ENCODE data around the gene DNPH1. TPM values are rescaled to one million over a fixed set of nuclear protein-coding genes. Genes with fewer than 3 reads are reported as not detected.

DNPH1 gene
- total and polyA plus RNA-seq, 9 donors: 20.1 to 32.0 (median 27.1) TPM

- H3K4me1 ChIP-seq (ENCODE audit: control insufficient read depth, insufficient read depth, low read length): no peaks in the 10 kb centered on the region
- H3K27ac ChIP-seq (ENCODE audit: low read length): no peak overlapping the region
- no peak overlapping the region for H3K4me3 ChIP-seq (ENCODE audit: low read length)
- no peaks in the 10 kb centered on the region for H3K27me3 ChIP-seq (ENCODE audit: control insufficient read depth, insufficient read depth, low read length)
- peaks cover 65% of the 10 kb centered on the region for H3K36me3 ChIP-seq (ENCODE audit: control insufficient read depth, insufficient read depth, low read length)
- DNase-seq: no peak
- no CpG with 5 or more reads among the region's 6 CpGs for WGBS (ENCODE audit: insufficient coverage)
- H3K9me3 ChIP-seq (replicated peaks; ENCODE audit: control insufficient read depth, low read depth, low read length): no peaks in the 10 kb centered on the region
Measured at GRCh38 chr6:43200541-43200940, 28.7 kb downstream of the DNPH1 start.

- Histone ChIP-seq H3K4me1 (ENCODE audit: control insufficient read depth, insufficient read depth, low read length) (no peaks in the 10 kb centered on the region), H3K36me3 (ENCODE audit: control insufficient read depth, insufficient read depth, low read length) (peaks cover 61% of the 10 kb centered on the region), H3K9me3 (replicated peaks; ENCODE audit: control insufficient read depth, low read depth, low read length) (no peaks in the 10 kb centered on the region), H3K4me3 (ENCODE audit: low read length) (no peak overlapping the region), H3K27me3 (ENCODE audit: control insufficient read depth, insufficient read depth, low read length) (no peaks in the 10 kb centered on the region), H3K27ac (ENCODE audit: low read length) (no peak overlapping the region)
- DNase-seq: no peak
- 100% methylated on average over 2 of the region's 6 CpGs for WGBS (ENCODE audit: insufficient coverage)
Measured at GRCh38 chr6:43199912-43200311, 29.4 kb downstream of the DNPH1 start.

GRCh38 chr6:43196337-43196736 lies 32.9 kb downstream of the DNPH1 start:
- H3K27me3 ChIP-seq (ENCODE audit: control insufficient read depth, insufficient read depth, low read length): no peaks in the 10 kb centered on the region
- H3K9me3 ChIP-seq (replicated peaks; ENCODE audit: control insufficient read depth, low read depth, low read length): no peaks in the 10 kb centered on the region
- H3K36me3 ChIP-seq (ENCODE audit: control insufficient read depth, insufficient read depth, low read length): peaks cover 62% of the 10 kb centered on the region
- no peak overlapping the region for H3K4me3 ChIP-seq (ENCODE audit: low read length)
- WGBS (ENCODE audit: insufficient coverage): 62% methylated on average over 4 of the region's 5 CpGs
- no peak for DNase-seq
- no peaks in the 10 kb centered on the region for H3K4me1 ChIP-seq (ENCODE audit: control insufficient read depth, insufficient read depth, low read length)
- H3K27ac ChIP-seq (ENCODE audit: low read length): no peak overlapping the region

- Histone ChIP-seq H3K4me1 (ENCODE audit: control insufficient read depth, insufficient read depth, low read length) (no peaks in the 10 kb centered on the region), H3K27ac (ENCODE audit: low read length) (no peak overlapping the region), H3K36me3 (ENCODE audit: control insufficient read depth, insufficient read depth, low read length) (peaks cover 50% of the 10 kb centered on the region), H3K9me3 (replicated peaks; ENCODE audit: control insufficient read depth, low read depth, low read length) (no peaks in the 10 kb centered on the region), H3K4me3 (ENCODE audit: low read length) (no peak overlapping the region), H3K27me3 (ENCODE audit: control insufficient read depth, insufficient read depth, low read length) (no peaks in the 10 kb centered on the region)
- DNase-seq: no peak
- WGBS (ENCODE audit: insufficient coverage): 82% methylated on average over 4 of the region's 5 CpGs
Measured at GRCh38 chr6:43193929-43194328, 35.4 kb downstream of the DNPH1 start.

- WGBS (ENCODE audit: insufficient coverage): 88% methylated on average over 9 of the region's 9 CpGs
- Histone ChIP-seq H3K4me1 (ENCODE audit: control insufficient read depth, insufficient read depth, low read length) (no peaks in the 10 kb centered on the region), H3K27ac (ENCODE audit: low read length) (no peak overlapping the region), H3K36me3 (ENCODE audit: control insufficient read depth, insufficient read depth, low read length) (peaks cover 54% of the 10 kb centered on the region), H3K4me3 (ENCODE audit: low read length) (no peak overlapping the region), H3K9me3 (replicated peaks; ENCODE audit: control insufficient read depth, low read depth, low read length) (no peaks in the 10 kb centered on the region), H3K27me3 (ENCODE audit: control insufficient read depth, insufficient read depth, low read length) (no peaks in the 10 kb centered on the region)
- no peak for DNase-seq
Measured at GRCh38 chr6:43192911-43193310, 36.4 kb downstream of the DNPH1 start.

- no peaks in the 10 kb centered on the region for H3K4me1 ChIP-seq (ENCODE audit: control insufficient read depth, insufficient read depth, low read length)
- H3K9me3 ChIP-seq (replicated peaks; ENCODE audit: control insufficient read depth, low read depth, low read length): no peaks in the 10 kb centered on the region
- no peaks in the 10 kb centered on the region for H3K27me3 ChIP-seq (ENCODE audit: control insufficient read depth, insufficient read depth, low read length)
- WGBS (ENCODE audit: insufficient coverage): 100% methylated on average over 1 of the region's 6 CpGs
- H3K27ac ChIP-seq (ENCODE audit: low read length): no peak overlapping the region
- peaks cover 61% of the 10 kb centered on the region for H3K36me3 ChIP-seq (ENCODE audit: control insufficient read depth, insufficient read depth, low read length)
- DNase-seq: no peak
- no peak overlapping the region for H3K4me3 ChIP-seq (ENCODE audit: low read length)
Measured at GRCh38 chr6:43189776-43190304, 39.4 kb downstream of the DNPH1 start.

- no peaks in the 10 kb centered on the region for H3K4me1 ChIP-seq (ENCODE audit: control insufficient read depth, insufficient read depth, low read length)
- no peaks in the 10 kb centered on the region for H3K9me3 ChIP-seq (replicated peaks; ENCODE audit: control insufficient read depth, low read depth, low read length)
- no peak for DNase-seq
- no peak overlapping the region for H3K4me3 ChIP-seq (ENCODE audit: low read length)
- H3K27me3 ChIP-seq (ENCODE audit: control insufficient read depth, insufficient read depth, low read length): no peaks in the 10 kb centered on the region
- WGBS (ENCODE audit: insufficient coverage): 94% methylated on average over 10 of the region's 10 CpGs
- no peak overlapping the region for H3K27ac ChIP-seq (ENCODE audit: low read length)
- H3K36me3 ChIP-seq (ENCODE audit: control insufficient read depth, insufficient read depth, low read length): peaks cover 66% of the 10 kb centered on the region
Measured at GRCh38 chr6:43188426-43188825, 40.9 kb downstream of the DNPH1 start.

- WGBS (ENCODE audit: insufficient coverage): 94% methylated on average over 6 of the region's 7 CpGs
- H3K4me1 ChIP-seq (ENCODE audit: control insufficient read depth, insufficient read depth, low read length): peaks cover 4% of the 10 kb centered on the region
- peaks cover 61% of the 10 kb centered on the region for H3K36me3 ChIP-seq (ENCODE audit: control insufficient read depth, insufficient read depth, low read length)
Measured at GRCh38 chr6:43187821-43188220, 41.5 kb downstream of the DNPH1 start.

GRCh38 chr6:43186706-43187105 lies 42.6 kb downstream of the DNPH1 start:
- Histone ChIP-seq H3K36me3 (ENCODE audit: control insufficient read depth, insufficient read depth, low read length) (peaks cover 55% of the 10 kb centered on the region), H3K9me3 (replicated peaks; ENCODE audit: control insufficient read depth, low read depth, low read length) (no peaks in the 10 kb centered on the region), H3K27ac (ENCODE audit: low read length) (no peak overlapping the region), H3K27me3 (ENCODE audit: control insufficient read depth, insufficient read depth, low read length) (no peaks in the 10 kb centered on the region), H3K4me3 (ENCODE audit: low read length) (no peak overlapping the region), H3K4me1 (ENCODE audit: control insufficient read depth, insufficient read depth, low read length) (peaks cover 10% of the 10 kb centered on the region)
- WGBS (ENCODE audit: insufficient coverage): 100% methylated on average over 1 of the region's 4 CpGs
- DNase-seq: no peak

More at GRCh38 chr6:43187821-43188220, 41.5 kb downstream of the DNPH1 start:
- Histone ChIP-seq H3K9me3 (replicated peaks; ENCODE audit: control insufficient read depth, low read depth, low read length) (no peaks in the 10 kb centered on the region), H3K27ac (ENCODE audit: low read length) (no peak overlapping the region), H3K4me3 (ENCODE audit: low read length) (no peak overlapping the region), H3K27me3 (ENCODE audit: control insufficient read depth, insufficient read depth, low read length) (no peaks in the 10 kb centered on the region)
- no peak for DNase-seq

- WGBS (ENCODE audit: insufficient coverage): 92% methylated on average over 14 of the region's 14 CpGs
- H3K36me3 ChIP-seq (ENCODE audit: control insufficient read depth, insufficient read depth, low read length): peaks cover 56% of the 10 kb centered on the region
- DNase-seq: no peak
- H3K27me3 ChIP-seq (ENCODE audit: control insufficient read depth, insufficient read depth, low read length): no peaks in the 10 kb centered on the region
- no peak overlapping the region for H3K27ac ChIP-seq (ENCODE audit: low read length)
- peaks cover 17% of the 10 kb centered on the region for H3K4me1 ChIP-seq (ENCODE audit: control insufficient read depth, insufficient read depth, low read length)
- H3K4me3 ChIP-seq (ENCODE audit: low read length): no peak overlapping the region
- H3K9me3 ChIP-seq (replicated peaks; ENCODE audit: control insufficient read depth, low read depth, low read length): no peaks in the 10 kb centered on the region
Measured at GRCh38 chr6:43186019-43186418, 43.3 kb downstream of the DNPH1 start.

- Histone ChIP-seq H3K36me3 (ENCODE audit: control insufficient read depth, insufficient read depth, low read length) (peaks cover 60% of the 10 kb centered on the region), H3K9me3 (replicated peaks; ENCODE audit: control insufficient read depth, low read depth, low read length) (no peaks in the 10 kb centered on the region), H3K4me3 (ENCODE audit: low read length) (no peak overlapping the region), H3K4me1 (ENCODE audit: control insufficient read depth, insufficient read depth, low read length) (peaks cover 18% of the 10 kb centered on the region), H3K27me3 (ENCODE audit: control insufficient read depth, insufficient read depth, low read length) (no peaks in the 10 kb centered on the region), H3K27ac (ENCODE audit: low read length) (no peak overlapping the region)
- no peak for DNase-seq
- WGBS (ENCODE audit: insufficient coverage): 78% methylated on average over 3 of the region's 5 CpGs
Measured at GRCh38 chr6:43185391-43185985, 43.8 kb downstream of the DNPH1 start.
